ENCODE data around the gene CASP3.

Gene CASP3

DNA sequence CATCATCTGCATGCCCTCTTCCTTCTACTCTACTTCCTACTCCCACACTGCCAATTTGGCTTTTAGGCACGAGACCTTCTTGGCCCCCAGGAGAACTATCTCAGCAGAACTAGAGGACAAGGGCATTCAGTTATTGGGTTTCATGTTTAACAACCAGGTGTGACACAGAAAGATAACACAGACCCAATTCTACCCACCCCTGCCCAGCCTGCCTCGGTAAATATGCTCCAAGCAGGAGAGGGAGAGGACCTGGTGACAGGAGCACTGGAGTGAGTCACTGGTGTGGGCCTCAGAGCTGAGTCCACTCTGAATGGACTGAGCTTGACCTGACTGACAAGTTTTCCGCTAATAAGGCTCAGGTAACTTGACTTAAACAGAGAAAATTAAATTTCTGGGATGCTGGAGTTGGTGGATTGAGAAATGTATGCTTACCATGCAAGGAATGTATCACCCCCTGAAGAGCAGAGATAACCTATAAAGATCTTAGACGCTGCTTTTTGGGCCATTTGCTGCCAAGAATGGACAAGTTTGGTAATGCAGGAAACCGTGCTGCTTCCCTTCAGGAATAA is 52.5 kb downstream of the CASP3 start:
- no peaks in the 10 kb centered on the region for H3K9me3 ChIP-seq (ENCODE audit: control insufficient read depth, low read length)
- no peak overlapping the region for H3K9ac ChIP-seq (ENCODE audit: low read length)
- no peak overlapping the region for H3K27ac ChIP-seq (ENCODE audit: low read length, poor library complexity, severe bottlenecking)
- H4K8ac ChIP-seq (ENCODE audit: low read length) = no peak overlapping the region
- no peak overlapping the region for H2AFZ ChIP-seq (ENCODE audit: low read depth, low read length)
- H3K79me1 ChIP-seq (replicated peaks; ENCODE audit: low read length, poor library complexity, severe bottlenecking) = no peaks in the 10 kb centered on the region
- H3K36me3 ChIP-seq (ENCODE audit: control insufficient read depth in 1 of 2, insufficient read depth in 2 of 2, low read depth in 1 of 2, low read length in 2 of 2) = no peaks in the 10 kb centered on the region
- H3K4me2 ChIP-seq (ENCODE audit: low read length, poor library complexity, severe bottlenecking) = no peak overlapping the region
- peaks cover 4% of the 10 kb centered on the region for H3K4me1 ChIP-seq (ENCODE audit: control insufficient read depth, insufficient read depth, low read depth, low read length)
- no peak for DNase-seq
- H3K14ac ChIP-seq (ENCODE audit: low read length in 2 of 2) = no peak overlapping the region
- no peak overlapping the region for H3K18ac ChIP-seq (ENCODE audit: low read depth in 1 of 2, low read length in 2 of 2)
- no peaks in the 10 kb centered on the region for H3K27me3 ChIP-seq (ENCODE audit: control insufficient read depth in 1 of 2, insufficient read depth in 1 of 2, low read length in 2 of 2)
- no peak overlapping the region for H3K4ac ChIP-seq (ENCODE audit: low read depth in 1 of 2, low read length in 2 of 2)
- H3K23ac ChIP-seq (ENCODE audit: low read length in 2 of 2) = no peak overlapping the region
- H2BK5ac ChIP-seq (ENCODE audit: low read depth, low read length, poor library complexity, severe bottlenecking) = no peak overlapping the region
- no peak overlapping the region for H2BK15ac ChIP-seq (ENCODE audit: low read depth, poor library complexity, severe bottlenecking)
- H3K4me3 ChIP-seq (ENCODE audit: insufficient read depth in 1 of 2, low read depth in 1 of 2, low read length in 2 of 2) = no peak overlapping the region
- H2AK5ac ChIP-seq (ENCODE audit: low read length, severe bottlenecking) = no peak overlapping the region
- H2BK12ac ChIP-seq (ENCODE audit: low read length in 2 of 2) = no peak overlapping the region
- H2BK120ac ChIP-seq (ENCODE audit: low read depth, low read length) = no peak overlapping the region
- 55% methylated on average over 5 of the region's 5 CpGs for WGBS
- H4K91ac ChIP-seq (ENCODE audit: low read length) = no peak overlapping the region

- H2BK15ac ChIP-seq (ENCODE audit: low read depth, poor library complexity, severe bottlenecking) = no peak overlapping the region
- H2BK5ac ChIP-seq (ENCODE audit: low read depth, low read length, poor library complexity, severe bottlenecking) = no peak overlapping the region
- H4K8ac ChIP-seq (ENCODE audit: low read length) = no peak overlapping the region
- 80% methylated on average over 7 of the region's 8 CpGs for WGBS
- H3K14ac ChIP-seq (ENCODE audit: low read length in 2 of 2) = no peak overlapping the region
- no peak overlapping the region for H3K9ac ChIP-seq (ENCODE audit: low read length)
- no peak overlapping the region for H3K27ac ChIP-seq (ENCODE audit: low read length, poor library complexity, severe bottlenecking)
- H3K79me1 ChIP-seq (replicated peaks; ENCODE audit: low read length, poor library complexity, severe bottlenecking) = no peaks in the 10 kb centered on the region
- no peaks in the 10 kb centered on the region for H3K27me3 ChIP-seq (ENCODE audit: control insufficient read depth in 1 of 2, insufficient read depth in 1 of 2, low read length in 2 of 2)
- no peak overlapping the region for H2BK12ac ChIP-seq (ENCODE audit: low read length in 2 of 2)
- H3K4me3 ChIP-seq (ENCODE audit: insufficient read depth in 1 of 2, low read depth in 1 of 2, low read length in 2 of 2) = no peak overlapping the region
- H3K4me2 ChIP-seq (ENCODE audit: low read length, poor library complexity, severe bottlenecking) = no peak overlapping the region
- no peak overlapping the region for H3K23ac ChIP-seq (ENCODE audit: low read length in 2 of 2)
- no peak overlapping the region for H2AK5ac ChIP-seq (ENCODE audit: low read length, severe bottlenecking)
- DNase-seq = no peak
- H3K18ac ChIP-seq (ENCODE audit: low read depth in 1 of 2, low read length in 2 of 2) = no peak overlapping the region
- H3K4me1 ChIP-seq (ENCODE audit: control insufficient read depth, insufficient read depth, low read depth, low read length) = peaks cover 4% of the 10 kb centered on the region
- H3K9me3 ChIP-seq (ENCODE audit: control insufficient read depth, low read length) = no peaks in the 10 kb centered on the region
- no peak overlapping the region for H2BK120ac ChIP-seq (ENCODE audit: low read depth, low read length)
- no peaks in the 10 kb centered on the region for H3K36me3 ChIP-seq (ENCODE audit: control insufficient read depth in 1 of 2, insufficient read depth in 2 of 2, low read depth in 1 of 2, low read length in 2 of 2)
- no peak overlapping the region for H2AFZ ChIP-seq (ENCODE audit: low read depth, low read length)
- H4K91ac ChIP-seq (ENCODE audit: low read length) = no peak overlapping the region
- no peak overlapping the region for H3K4ac ChIP-seq (ENCODE audit: low read depth in 1 of 2, low read length in 2 of 2)
Observed at GRCh38 chr4:184596044-184596616, 53.1 kb downstream of the CASP3 start.

- no peak overlapping the region for H3K27ac ChIP-seq (ENCODE audit: low read length, poor library complexity, severe bottlenecking)
- H2AK5ac ChIP-seq (ENCODE audit: low read length, severe bottlenecking) = no peak overlapping the region
- 94% methylated on average over 1 of the region's 5 CpGs for WGBS
Observed at GRCh38 chr4:184595430-184595829, 53.8 kb downstream of the CASP3 start.

DNA sequence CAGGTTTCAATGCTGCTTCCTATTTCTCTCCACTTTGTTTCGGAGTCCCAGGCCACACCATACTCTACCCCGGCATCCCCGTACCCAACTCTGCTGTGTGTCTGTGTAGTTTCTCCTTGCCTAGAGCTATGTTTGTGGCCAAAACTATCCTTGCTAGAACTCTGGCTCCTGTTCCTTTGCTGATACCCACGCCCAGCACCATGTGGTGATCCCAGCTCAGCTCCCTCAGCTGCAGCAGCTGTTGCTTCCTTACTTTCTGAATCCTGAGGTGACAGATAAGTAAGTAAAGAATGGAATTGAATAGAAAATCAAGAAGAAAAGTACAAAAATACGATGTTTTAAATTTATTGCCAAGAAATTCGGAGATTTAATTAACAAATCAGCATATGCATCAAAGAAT is 55.8 kb downstream of the CASP3 start:
- Histone ChIP-seq H4K8ac (ENCODE audit: low read length) (no peak overlapping the region), H2BK120ac (ENCODE audit: low read depth, low read length) (no peak overlapping the region), H3K9me3 (ENCODE audit: control insufficient read depth, low read length) (no peaks in the 10 kb centered on the region), H2AFZ (ENCODE audit: low read depth, low read length) (no peak overlapping the region), H2BK5ac (ENCODE audit: low read depth, low read length, poor library complexity, severe bottlenecking) (no peak overlapping the region), H3K27me3 (ENCODE audit: control insufficient read depth in 1 of 2, insufficient read depth in 1 of 2, low read length in 2 of 2) (peaks cover 0 to 3% of the 10 kb centered on the region in 2 experiments), H2AK5ac (ENCODE audit: low read length, severe bottlenecking) (no peak overlapping the region), H3K36me3 (ENCODE audit: control insufficient read depth in 1 of 2, insufficient read depth in 2 of 2, low read depth in 1 of 2, low read length in 2 of 2) (no peaks in the 10 kb centered on the region), H2BK12ac (ENCODE audit: low read length in 2 of 2) (no peak overlapping the region), H3K9ac (ENCODE audit: low read length) (no peak overlapping the region), H3K4me3 (ENCODE audit: insufficient read depth in 1 of 2, low read depth in 1 of 2, low read length in 2 of 2) (no peak overlapping the region), H3K14ac (ENCODE audit: low read length in 2 of 2) (no peak overlapping the region), H3K23ac (ENCODE audit: low read length in 2 of 2) (no peak overlapping the region), H3K18ac (ENCODE audit: low read depth in 1 of 2, low read length in 2 of 2) (no peak overlapping the region), H3K4me2 (ENCODE audit: low read length, poor library complexity, severe bottlenecking) (no peak overlapping the region), H3K79me1 (replicated peaks; ENCODE audit: low read length, poor library complexity, severe bottlenecking) (no peaks in the 10 kb centered on the region), H4K91ac (ENCODE audit: low read length) (no peak overlapping the region), H3K27ac (ENCODE audit: low read length, poor library complexity, severe bottlenecking) (no peak overlapping the region), H3K4ac (ENCODE audit: low read depth in 1 of 2, low read length in 2 of 2) (no peak overlapping the region), H2BK15ac (ENCODE audit: low read depth, poor library complexity, severe bottlenecking) (no peak overlapping the region), H3K4me1 (ENCODE audit: control insufficient read depth, insufficient read depth, low read depth, low read length) (no peaks in the 10 kb centered on the region)
- 91% methylated on average over 6 of the region's 6 CpGs for WGBS
- DNase-seq = no peak

More at GRCh38 chr4:184595430-184595829, 53.8 kb downstream of the CASP3 start:
- no peak overlapping the region for H3K18ac ChIP-seq (ENCODE audit: low read depth in 1 of 2, low read length in 2 of 2)
- H3K27me3 ChIP-seq (ENCODE audit: control insufficient read depth in 1 of 2, insufficient read depth in 1 of 2, low read length in 2 of 2) = peaks cover 0 to under 1% of the 10 kb centered on the region in 2 experiments
- no peak for DNase-seq
- H4K91ac ChIP-seq (ENCODE audit: low read length) = no peak overlapping the region
- no peak overlapping the region for H3K4me2 ChIP-seq (ENCODE audit: low read length, poor library complexity, severe bottlenecking)
- no peak overlapping the region for H3K4me3 ChIP-seq (ENCODE audit: insufficient read depth in 1 of 2, low read depth in 1 of 2, low read length in 2 of 2)
- H3K4ac ChIP-seq (ENCODE audit: low read depth in 1 of 2, low read length in 2 of 2) = no peak overlapping the region
- no peak overlapping the region for H3K9ac ChIP-seq (ENCODE audit: low read length)
- H3K36me3 ChIP-seq (ENCODE audit: control insufficient read depth in 1 of 2, insufficient read depth in 2 of 2, low read depth in 1 of 2, low read length in 2 of 2) = no peaks in the 10 kb centered on the region
- no peaks in the 10 kb centered on the region for H3K79me1 ChIP-seq (replicated peaks; ENCODE audit: low read length, poor library complexity, severe bottlenecking)
- H2BK12ac ChIP-seq (ENCODE audit: low read length in 2 of 2) = no peak overlapping the region
- peaks cover 4% of the 10 kb centered on the region for H3K4me1 ChIP-seq (ENCODE audit: control insufficient read depth, insufficient read depth, low read depth, low read length)
- H2AFZ ChIP-seq (ENCODE audit: low read depth, low read length) = no peak overlapping the region
- no peak overlapping the region for H4K8ac ChIP-seq (ENCODE audit: low read length)
- no peak overlapping the region for H2BK15ac ChIP-seq (ENCODE audit: low read depth, poor library complexity, severe bottlenecking)
- no peak overlapping the region for H3K23ac ChIP-seq (ENCODE audit: low read length in 2 of 2)
- no peak overlapping the region for H3K14ac ChIP-seq (ENCODE audit: low read length in 2 of 2)
- no peak overlapping the region for H2BK120ac ChIP-seq (ENCODE audit: low read depth, low read length)
- H3K9me3 ChIP-seq (ENCODE audit: control insufficient read depth, low read length) = no peaks in the 10 kb centered on the region
- H2BK5ac ChIP-seq (ENCODE audit: low read depth, low read length, poor library complexity, severe bottlenecking) = no peak overlapping the region
